Measurements from ENCODE around the gene LRRC52. TPM values are rescaled to one million over a fixed set of nuclear protein-coding genes. Genes with fewer than 3 reads are reported as not detected.

The LRRC52 gene, protein sequence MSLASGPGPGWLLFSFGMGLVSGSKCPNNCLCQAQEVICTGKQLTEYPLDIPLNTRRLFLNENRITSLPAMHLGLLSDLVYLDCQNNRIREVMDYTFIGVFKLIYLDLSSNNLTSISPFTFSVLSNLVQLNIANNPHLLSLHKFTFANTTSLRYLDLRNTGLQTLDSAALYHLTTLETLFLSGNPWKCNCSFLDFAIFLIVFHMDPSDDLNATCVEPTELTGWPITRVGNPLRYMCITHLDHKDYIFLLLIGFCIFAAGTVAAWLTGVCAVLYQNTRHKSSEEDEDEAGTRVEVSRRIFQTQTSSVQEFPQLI
- not detected for total RNA-seq

DNA sequence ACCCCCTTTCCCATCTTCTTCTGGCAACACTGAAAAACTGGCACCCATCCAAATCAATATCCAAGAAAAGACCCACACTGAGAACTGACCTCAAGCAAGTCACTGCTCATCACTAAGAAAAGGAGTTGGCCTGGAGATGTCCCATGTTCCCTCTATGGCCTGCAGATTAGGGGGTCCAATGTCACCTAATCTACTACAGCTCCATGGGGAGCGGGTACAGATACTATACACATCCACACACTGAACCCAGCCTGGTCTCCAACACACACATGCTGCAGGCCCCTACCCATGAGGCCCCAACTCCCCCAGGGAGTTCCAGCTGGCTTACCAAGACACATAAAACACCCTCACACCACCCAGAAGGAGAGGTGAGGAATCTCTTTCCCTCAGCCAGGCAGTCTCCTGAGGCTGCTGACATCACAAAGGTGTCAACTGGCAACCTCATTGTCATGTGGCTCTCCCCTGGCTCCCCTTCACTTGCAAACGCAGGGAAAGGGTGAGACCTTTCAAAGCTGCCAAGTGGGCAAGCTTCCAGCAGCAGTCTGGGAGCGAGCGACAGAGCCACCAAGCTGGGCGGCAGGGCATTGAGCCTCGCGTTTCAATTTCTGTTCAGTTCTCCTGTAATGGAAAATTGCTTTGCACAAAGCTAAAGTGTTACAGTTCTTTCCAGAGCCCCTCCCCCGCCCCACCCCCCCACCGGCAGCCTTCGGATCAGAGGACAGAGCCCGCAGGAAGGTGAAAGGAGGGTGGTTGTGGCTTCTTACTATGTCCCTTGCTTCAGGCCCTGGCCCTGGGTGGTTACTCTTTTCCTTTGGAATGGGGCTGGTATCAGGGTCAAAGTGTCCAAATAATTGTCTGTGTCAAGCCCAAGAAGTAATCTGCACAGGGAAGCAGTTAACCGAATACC lies at the start of gene LRRC52:
Gene LRRC52 (plus strand): TSS at position 469 of the 907 bp plus-strand sequence. CDS start 297 bp downstream, at position 766.
- no peak for TF ChIP-seq POLR2AphosphoS5 (IDR thresholded peaks at IDR 0.05; ENCODE audit: insufficient read depth in 1 of 2, low read depth in 1 of 2)
- TF ChIP-seq, protein P1, sequence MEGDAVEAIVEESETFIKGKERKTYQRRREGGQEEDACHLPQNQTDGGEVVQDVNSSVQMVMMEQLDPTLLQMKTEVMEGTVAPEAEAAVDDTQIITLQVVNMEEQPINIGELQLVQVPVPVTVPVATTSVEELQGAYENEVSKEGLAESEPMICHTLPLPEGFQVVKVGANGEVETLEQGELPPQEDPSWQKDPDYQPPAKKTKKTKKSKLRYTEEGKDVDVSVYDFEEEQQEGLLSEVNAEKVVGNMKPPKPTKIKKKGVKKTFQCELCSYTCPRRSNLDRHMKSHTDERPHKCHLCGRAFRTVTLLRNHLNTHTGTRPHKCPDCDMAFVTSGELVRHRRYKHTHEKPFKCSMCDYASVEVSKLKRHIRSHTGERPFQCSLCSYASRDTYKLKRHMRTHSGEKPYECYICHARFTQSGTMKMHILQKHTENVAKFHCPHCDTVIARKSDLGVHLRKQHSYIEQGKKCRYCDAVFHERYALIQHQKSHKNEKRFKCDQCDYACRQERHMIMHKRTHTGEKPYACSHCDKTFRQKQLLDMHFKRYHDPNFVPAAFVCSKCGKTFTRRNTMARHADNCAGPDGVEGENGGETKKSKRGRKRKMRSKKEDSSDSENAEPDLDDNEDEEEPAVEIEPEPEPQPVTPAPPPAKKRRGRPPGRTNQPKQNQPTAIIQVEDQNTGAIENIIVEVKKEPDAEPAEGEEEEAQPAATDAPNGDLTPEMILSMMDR (IDR thresholded peaks at IDR 0.05) = no peak
- no peak for TF ChIP-seq POLR2A (IDR thresholded peaks at IDR 0.05)
- DNase-seq (ENCODE audit: extremely low spot score in 2 of 2) = no peak
- Histone ChIP-seq H3K4me1 (peaks cover 4% of the 10 kb centered on the region), H3K9me3 (no peaks in the 10 kb centered on the region), H3K36me3 (no peaks in the 10 kb centered on the region), H3K27ac (no peak within 1 kb of the TSS), H3K27me3 (no peaks in the 10 kb centered on the region), H3K4me3 (no peak within 1 kb of the TSS)
- intact Hi-C loops (cut with DNase I) = no loop called here

DNA sequence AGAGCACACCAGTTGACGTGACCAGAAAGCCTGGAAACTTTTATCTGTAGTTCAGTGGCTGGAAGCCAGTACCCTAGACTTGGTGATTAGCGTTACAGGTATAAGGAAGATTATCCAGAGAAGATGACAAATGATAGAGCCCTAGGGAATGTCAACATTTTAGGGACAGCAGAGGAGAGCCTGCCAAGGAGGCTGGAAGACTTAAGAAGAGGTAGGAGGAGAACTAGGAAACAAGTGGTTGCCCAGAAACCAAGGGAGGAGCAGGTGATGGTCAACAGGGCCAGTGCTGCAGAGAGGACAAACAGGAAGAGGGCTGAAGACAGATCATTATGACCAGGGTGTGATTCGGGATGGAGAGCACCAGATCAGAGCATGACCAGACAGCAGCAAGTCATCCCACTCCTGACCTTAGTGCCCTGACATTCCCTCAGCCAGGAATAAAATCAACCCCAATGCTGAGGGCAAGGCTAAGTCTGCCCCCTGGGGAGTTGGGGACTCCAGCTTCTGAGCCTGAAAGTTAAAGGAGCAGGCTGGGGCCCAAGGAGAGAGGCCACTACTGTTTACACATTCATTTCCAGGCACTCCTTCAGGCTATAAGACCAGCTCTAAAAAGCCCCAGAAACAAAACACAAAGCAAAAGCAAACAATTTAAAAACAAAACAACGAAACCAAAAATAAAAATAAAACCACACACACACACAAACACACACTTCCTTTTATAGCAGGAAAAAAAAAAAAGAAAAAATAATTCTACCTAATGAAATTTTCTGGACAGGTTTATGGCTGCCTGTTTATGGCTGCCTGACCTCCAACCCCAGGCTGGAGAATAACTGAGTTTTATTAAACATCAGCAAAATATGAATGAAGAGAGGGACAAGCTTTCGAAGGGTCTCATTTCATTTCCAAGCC lies 48.6 kb upstream of the LRRC52 start:
- no peaks in the 10 kb centered on the region for H3K36me3 ChIP-seq
- no peak overlapping the region for H3K4me3 ChIP-seq
- no peak overlapping the region for H3K27ac ChIP-seq
- DNase-seq (ENCODE audit: extremely low spot score in 2 of 2) = no peak
- H3K27me3 ChIP-seq = no peaks in the 10 kb centered on the region
- peaks cover 7% of the 10 kb centered on the region for H3K4me1 ChIP-seq
- intact Hi-C loops (cut with DNase I) = no loop called here
- no peaks in the 10 kb centered on the region for H3K9me3 ChIP-seq
- no peak for TF ChIP-seq POLR2AphosphoS5 (IDR thresholded peaks at IDR 0.05; ENCODE audit: insufficient read depth in 1 of 2, low read depth in 1 of 2)
- no peak for TF ChIP-seq POLR2A (IDR thresholded peaks at IDR 0.05)
- TF ChIP-seq, protein P1 (IDR thresholded peaks at IDR 0.05) = no peak

DNA sequence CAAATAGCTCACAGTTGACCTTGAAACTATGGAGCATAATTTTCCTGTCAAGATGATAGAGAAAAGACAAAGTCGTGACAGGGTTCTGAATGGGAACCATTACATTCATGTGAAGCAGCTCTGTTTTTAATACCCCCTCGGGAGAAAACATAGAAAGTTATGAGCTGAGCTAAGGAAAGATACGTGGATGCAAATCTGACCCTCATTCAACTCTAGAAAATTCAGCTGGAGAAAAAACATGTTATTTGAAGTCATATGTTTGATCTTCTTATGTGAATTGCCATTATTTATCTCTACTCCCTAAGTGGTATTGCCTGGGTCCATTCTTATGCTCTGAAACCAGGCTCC lies 48.0 kb upstream of the LRRC52 start:
- H3K27me3 ChIP-seq = no peaks in the 10 kb centered on the region
- peaks cover 7% of the 10 kb centered on the region for H3K4me1 ChIP-seq
- intact Hi-C loops (cut with DNase I) = no loop called here
- H3K9me3 ChIP-seq = no peaks in the 10 kb centered on the region
- no peaks in the 10 kb centered on the region for H3K36me3 ChIP-seq
- no peak overlapping the region for H3K4me3 ChIP-seq
- no peak for DNase-seq (ENCODE audit: extremely low spot score in 2 of 2)
- no peak overlapping the region for H3K27ac ChIP-seq
- TF ChIP-seq, protein P1 (IDR thresholded peaks at IDR 0.05) = no peak
- TF ChIP-seq POLR2AphosphoS5 (IDR thresholded peaks at IDR 0.05; ENCODE audit: insufficient read depth in 1 of 2, low read depth in 1 of 2) = no peak
- TF ChIP-seq POLR2A (IDR thresholded peaks at IDR 0.05) = no peak

DNA sequence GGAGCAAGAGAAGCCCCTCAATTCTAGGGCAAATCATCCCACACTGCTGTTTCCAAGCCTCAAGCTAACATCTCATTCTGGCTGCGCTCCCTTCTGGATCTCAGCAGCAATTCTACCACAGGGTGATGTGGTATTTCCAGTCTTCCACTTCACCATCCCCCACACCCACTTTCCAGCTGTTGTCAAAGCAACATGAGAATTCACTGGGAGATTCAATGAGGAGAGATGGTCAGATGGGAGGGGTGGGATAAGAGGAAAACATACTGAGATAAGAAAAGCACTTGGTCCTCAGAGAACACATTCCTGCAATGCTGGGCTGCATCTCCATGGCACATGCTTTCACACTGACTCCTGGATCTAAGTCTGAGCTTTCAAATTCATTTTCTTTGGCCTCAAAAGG lies 47.3 kb upstream of the LRRC52 start:
- H3K36me3 ChIP-seq = no peaks in the 10 kb centered on the region
- no peaks in the 10 kb centered on the region for H3K27me3 ChIP-seq
- TF ChIP-seq POLR2A (IDR thresholded peaks at IDR 0.05) = no peak
- H3K9me3 ChIP-seq = no peaks in the 10 kb centered on the region
- no peak for DNase-seq (ENCODE audit: extremely low spot score in 2 of 2)
- peaks cover 7% of the 10 kb centered on the region for H3K4me1 ChIP-seq
- intact Hi-C loops (cut with DNase I) = no loop called here
- no peak overlapping the region for H3K27ac ChIP-seq
- H3K4me3 ChIP-seq = no peak overlapping the region
